Measurements from ENCODE around the gene PMM2.

The PMM2 gene

GRCh38 chr16:8773537-8773936 lies 24.1 kb upstream of the PMM2 start:
- H3K27me3 ChIP-seq, result no peaks in the 10 kb centered on the region
- DNase-seq, result no peak
- peaks cover 8% of the 10 kb centered on the region for H3K36me3 ChIP-seq
- no peak overlapping the region for H3K4me3 ChIP-seq (ENCODE audit: low read depth, low read length)
- TF ChIP-seq CTCF (IDR thresholded peaks at IDR 0.05; ENCODE audit: low read depth, low read length), result no peak
- no peaks in the 10 kb centered on the region for H3K4me1 ChIP-seq
- no peaks in the 10 kb centered on the region for H3K9me3 ChIP-seq

GRCh38 chr16:8774208-8774607 lies 23.4 kb upstream of the PMM2 start:
- Histone ChIP-seq H3K9me3 (no peaks in the 10 kb centered on the region), H3K36me3 (peaks cover 8% of the 10 kb centered on the region), H3K27me3 (no peaks in the 10 kb centered on the region), H3K4me3 (ENCODE audit: low read depth, low read length) (no peak overlapping the region), H3K4me1 (no peaks in the 10 kb centered on the region)
- no peak for TF ChIP-seq CTCF (IDR thresholded peaks at IDR 0.05; ENCODE audit: low read depth, low read length)
- no peak for DNase-seq

GRCh38 chr16:8775359-8775758 lies 22.3 kb upstream of the PMM2 start:
- DNase-seq, result no peak
- Histone ChIP-seq H3K36me3 (peaks cover 8% of the 10 kb centered on the region), H3K27me3 (no peaks in the 10 kb centered on the region), H3K4me1 (no peaks in the 10 kb centered on the region), H3K9me3 (no peaks in the 10 kb centered on the region), H3K4me3 (ENCODE audit: low read depth, low read length) (no peak overlapping the region)
- TF ChIP-seq CTCF (IDR thresholded peaks at IDR 0.05; ENCODE audit: low read depth, low read length), result no peak

DNA sequence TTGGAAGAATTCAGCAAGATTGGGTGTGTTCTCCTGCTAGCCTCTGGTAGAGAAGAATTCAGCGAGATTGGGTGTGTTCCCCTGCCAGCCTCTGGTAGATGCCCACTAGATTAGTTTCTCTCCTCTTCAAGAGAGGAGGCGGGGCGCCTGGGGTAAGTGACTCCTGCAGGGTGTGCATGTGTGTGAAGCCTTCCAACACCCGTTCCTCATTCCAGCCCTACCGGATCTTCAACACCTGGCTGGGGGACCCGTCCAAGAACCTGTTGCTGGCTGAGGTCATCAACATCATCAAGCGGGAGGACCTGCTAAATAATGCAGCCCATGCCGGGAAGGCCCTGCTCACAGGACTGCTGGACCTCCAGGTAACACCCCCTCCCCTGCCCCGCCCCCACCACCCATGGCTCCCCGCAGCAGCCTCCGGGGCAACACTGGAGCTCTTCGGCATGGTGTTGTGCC lies 21.5 kb upstream of the PMM2 start:
- Histone ChIP-seq H3K9me3 (no peaks in the 10 kb centered on the region), H3K27me3 (no peaks in the 10 kb centered on the region), H3K4me3 (ENCODE audit: low read depth, low read length) (no peak overlapping the region), H3K36me3 (peaks cover 8% of the 10 kb centered on the region), H3K4me1 (no peaks in the 10 kb centered on the region)
- no peak for DNase-seq
- TF ChIP-seq CTCF (IDR thresholded peaks at IDR 0.05; ENCODE audit: low read depth, low read length), result no peak

- no peak for TF ChIP-seq CTCF (IDR thresholded peaks at IDR 0.05; ENCODE audit: low read depth, low read length)
- Histone ChIP-seq H3K36me3 (peaks cover 8% of the 10 kb centered on the region), H3K4me1 (no peaks in the 10 kb centered on the region), H3K4me3 (ENCODE audit: low read depth, low read length) (no peak overlapping the region), H3K27me3 (no peaks in the 10 kb centered on the region), H3K9me3 (no peaks in the 10 kb centered on the region)
- no peak for DNase-seq
These were observed 20.4 kb upstream of the PMM2 start for GRCh38 chr16:8777217-8777616.

DNA sequence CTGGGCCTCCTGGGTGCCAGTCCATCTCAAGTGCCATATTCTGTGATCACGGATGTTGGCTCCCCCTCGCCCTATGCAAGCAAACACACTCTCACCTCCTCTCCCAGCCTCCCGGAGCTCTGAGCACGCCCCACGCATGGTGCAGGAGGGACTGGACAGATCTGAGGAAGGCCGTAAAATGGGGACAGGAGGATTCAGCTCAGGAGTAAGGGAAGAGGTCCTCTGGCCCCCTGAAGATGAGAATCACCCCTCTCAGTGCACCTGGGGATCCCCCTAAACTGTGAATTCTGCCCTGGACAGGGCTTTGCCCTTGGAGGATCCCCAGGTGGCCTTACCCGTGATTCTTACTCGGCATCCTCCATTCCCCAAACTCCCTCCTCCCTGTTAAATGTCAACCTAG lies 15.8 kb upstream of the PMM2 start:
- Histone ChIP-seq H3K4me3 (ENCODE audit: low read depth, low read length) (no peak overlapping the region), H3K36me3 (no peaks in the 10 kb centered on the region), H3K27me3 (no peaks in the 10 kb centered on the region), H3K4me1 (no peaks in the 10 kb centered on the region), H3K9me3 (no peaks in the 10 kb centered on the region)
- DNase-seq, result no peak
- no peak for TF ChIP-seq CTCF (IDR thresholded peaks at IDR 0.05; ENCODE audit: low read depth, low read length)

Data from BE2C (cell line).